GM13976 (cell line): ENCODE measurements around the gene OR6C68.

Experiments
- DNase-seq: peaks from one replicate; pipeline ENCODE4 v3.0.0; 2012; ENCODE audit warnings: low spot score
- CTCF ChIP-seq: IDR thresholded peaks from 2 replicates; pipeline ENCODE4 v1.5.1; 2012; ENCODE audit warnings: borderline replicate concordance, mild to moderate bottlenecking; ENCODE audit not compliant: insufficient read depth; ENCODE audit errors: extremely low read depth, missing control alignments, control extremely low read depth
- in situ Hi-C: fragments of 300-500 bp; cut with MboI; formaldehyde crosslinking; loops from one replicate; pipeline ENCODE4 v1.12.0; 2022; ENCODE audit warnings: low sequenced_read_pairs, mixed read lengths, inconsistent platforms; ENCODE audit not compliant: unreplicated experiment

OR6C68 gene

GRCh38 chr12:55501601-55502000, 9.4 kb downstream of the OR6C68 start:
- in situ Hi-C loops, result no loop called here
- no peak for TF ChIP-seq CTCF
- DNase-seq, result no peak

DNA sequence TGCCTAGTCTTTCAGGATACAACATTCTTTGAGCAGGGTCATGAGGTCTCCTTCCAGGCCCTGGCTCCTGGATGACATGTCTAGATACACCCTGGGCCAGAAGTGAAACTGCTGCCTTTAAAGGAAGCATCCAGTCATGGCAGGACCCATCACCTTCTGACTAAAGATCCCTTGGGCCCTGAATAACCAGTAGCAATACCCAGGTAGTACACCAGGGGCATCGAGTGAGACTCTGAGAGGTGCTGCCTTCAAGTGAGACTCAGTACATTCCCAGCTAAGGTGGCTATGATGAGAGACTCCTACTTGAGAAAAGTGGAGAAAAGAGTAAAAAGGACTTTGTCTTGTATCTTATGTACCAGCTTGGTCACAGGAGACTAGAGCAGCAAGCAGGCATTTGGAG, 23.5 kb downstream of the OR6C68 start:
- no peak for TF ChIP-seq CTCF
- in situ Hi-C loops, result no loop called here
- no peak for DNase-seq

DNA sequence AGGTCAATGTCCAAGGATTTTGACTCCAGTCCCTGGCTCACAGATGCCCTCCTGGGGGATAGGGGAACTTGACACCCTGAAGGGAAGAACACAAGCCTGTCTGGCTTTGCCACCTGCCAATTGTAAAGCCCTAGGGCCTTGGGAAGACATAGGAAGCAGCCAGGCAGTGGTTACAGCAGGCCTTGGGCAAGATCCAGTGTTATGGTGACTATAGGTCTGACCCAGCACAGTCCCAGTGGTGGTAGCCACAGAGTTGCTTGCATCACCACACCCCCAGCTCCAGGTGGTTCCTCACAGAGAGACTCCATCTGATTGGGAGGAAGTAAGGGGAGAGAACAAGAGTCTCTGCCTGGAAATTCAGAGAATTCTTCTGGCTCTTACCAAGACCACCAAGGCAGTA, 24.2 kb downstream of the OR6C68 start:
- in situ Hi-C loops, result no loop called here
- TF ChIP-seq CTCF, result no peak
- DNase-seq, result no peak
